ENCODE measurements around the gene AMFR. TPM values are rescaled to one million over a fixed set of nuclear protein-coding genes. Genes with fewer than 3 reads are reported as not detected.

The AMFR gene
- total and polyA plus RNA-seq, 2 of the 13 experiments (the other 11 are each of a cell fraction or from before 2014, with no cell fraction given) = 52.9 to 108 TPM

DNA sequence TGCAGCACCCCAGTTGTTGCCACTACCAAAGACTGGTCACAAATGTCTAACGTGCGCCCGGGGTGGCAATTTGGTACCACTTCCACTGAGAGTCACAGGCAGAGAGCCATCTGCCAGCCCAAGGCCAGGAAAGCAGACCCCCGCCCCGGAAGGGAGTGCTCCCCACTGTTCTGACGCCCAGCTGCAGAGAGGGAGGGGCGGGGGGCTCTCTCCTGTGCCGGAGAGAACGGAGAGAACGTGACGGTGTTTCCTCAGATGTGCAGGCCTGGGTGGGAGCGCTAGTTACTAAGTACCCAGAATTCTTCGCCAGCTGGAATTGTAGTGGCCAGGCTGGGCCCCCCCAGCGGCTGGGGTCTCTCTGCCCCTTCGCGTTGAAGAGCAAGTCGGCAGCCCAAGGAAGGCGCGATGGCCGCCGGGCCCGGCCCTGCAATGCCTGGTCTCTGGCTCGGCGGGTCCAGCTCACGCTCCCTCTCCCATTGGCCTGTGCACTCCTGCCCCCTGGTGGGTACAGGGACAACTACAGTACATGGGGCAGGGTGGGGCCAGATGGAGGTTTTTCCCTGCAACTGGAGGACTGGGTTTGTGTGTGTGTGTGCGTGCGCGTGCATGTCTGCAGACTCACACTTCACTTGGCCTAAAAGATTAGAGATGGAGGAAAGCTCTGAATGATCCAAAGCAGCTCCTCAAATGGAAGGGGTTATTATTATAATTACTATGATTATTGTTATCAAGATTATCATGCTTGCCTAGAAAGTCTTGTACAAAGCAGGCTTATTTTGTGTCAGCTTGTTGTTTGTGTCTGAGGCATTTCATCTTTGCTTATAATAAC lies 107.1 kb downstream of the AMFR start (continued):
- TF ChIP-seq HOMEZ (CRISPR knock-in tag; IDR thresholded peaks at IDR 0.05; ENCODE audit: low read depth) = no peak
- TF ChIP-seq SIN3B (IDR thresholded peaks at IDR 0.05; ENCODE audit: low read length) = no peak
- TF ChIP-seq TMF1 (CRISPR knock-in tag; IDR thresholded peaks at IDR 0.05; ENCODE audit: low read depth) = no peak
- no peak for TF ChIP-seq ZNF570 (CRISPR knock-in tag; IDR thresholded peaks at IDR 0.05; ENCODE audit: borderline replicate concordance)
- TF ChIP-seq ZBTB20 (CRISPR knock-in tag; IDR thresholded peaks at IDR 0.05; ENCODE audit: borderline replicate concordance, low read depth) = no peak
- no peak for TF ChIP-seq DPF2 (CRISPR knock-in tag; IDR thresholded peaks at IDR 0.05; ENCODE audit: borderline replicate concordance, low read depth)
- TF ChIP-seq, protein P1, sequence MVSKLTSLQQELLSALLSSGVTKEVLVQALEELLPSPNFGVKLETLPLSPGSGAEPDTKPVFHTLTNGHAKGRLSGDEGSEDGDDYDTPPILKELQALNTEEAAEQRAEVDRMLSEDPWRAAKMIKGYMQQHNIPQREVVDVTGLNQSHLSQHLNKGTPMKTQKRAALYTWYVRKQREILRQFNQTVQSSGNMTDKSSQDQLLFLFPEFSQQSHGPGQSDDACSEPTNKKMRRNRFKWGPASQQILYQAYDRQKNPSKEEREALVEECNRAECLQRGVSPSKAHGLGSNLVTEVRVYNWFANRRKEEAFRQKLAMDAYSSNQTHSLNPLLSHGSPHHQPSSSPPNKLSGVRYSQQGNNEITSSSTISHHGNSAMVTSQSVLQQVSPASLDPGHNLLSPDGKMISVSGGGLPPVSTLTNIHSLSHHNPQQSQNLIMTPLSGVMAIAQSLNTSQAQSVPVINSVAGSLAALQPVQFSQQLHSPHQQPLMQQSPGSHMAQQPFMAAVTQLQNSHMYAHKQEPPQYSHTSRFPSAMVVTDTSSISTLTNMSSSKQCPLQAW (CRISPR knock-in tag; IDR thresholded peaks at IDR 0.05) = peak; percentile 69
- no peak for TF ChIP-seq ZKSCAN1 (IDR thresholded peaks at IDR 0.05; ENCODE audit: low read length)
- TF ChIP-seq ZNF674 (CRISPR knock-in tag; IDR thresholded peaks at IDR 0.05; ENCODE audit: low read depth) = no peak
- TF ChIP-seq KDM2A (CRISPR knock-in tag; IDR thresholded peaks at IDR 0.05; ENCODE audit: borderline replicate concordance, low read depth) = peak; percentile 89
- TF ChIP-seq, protein P2, sequence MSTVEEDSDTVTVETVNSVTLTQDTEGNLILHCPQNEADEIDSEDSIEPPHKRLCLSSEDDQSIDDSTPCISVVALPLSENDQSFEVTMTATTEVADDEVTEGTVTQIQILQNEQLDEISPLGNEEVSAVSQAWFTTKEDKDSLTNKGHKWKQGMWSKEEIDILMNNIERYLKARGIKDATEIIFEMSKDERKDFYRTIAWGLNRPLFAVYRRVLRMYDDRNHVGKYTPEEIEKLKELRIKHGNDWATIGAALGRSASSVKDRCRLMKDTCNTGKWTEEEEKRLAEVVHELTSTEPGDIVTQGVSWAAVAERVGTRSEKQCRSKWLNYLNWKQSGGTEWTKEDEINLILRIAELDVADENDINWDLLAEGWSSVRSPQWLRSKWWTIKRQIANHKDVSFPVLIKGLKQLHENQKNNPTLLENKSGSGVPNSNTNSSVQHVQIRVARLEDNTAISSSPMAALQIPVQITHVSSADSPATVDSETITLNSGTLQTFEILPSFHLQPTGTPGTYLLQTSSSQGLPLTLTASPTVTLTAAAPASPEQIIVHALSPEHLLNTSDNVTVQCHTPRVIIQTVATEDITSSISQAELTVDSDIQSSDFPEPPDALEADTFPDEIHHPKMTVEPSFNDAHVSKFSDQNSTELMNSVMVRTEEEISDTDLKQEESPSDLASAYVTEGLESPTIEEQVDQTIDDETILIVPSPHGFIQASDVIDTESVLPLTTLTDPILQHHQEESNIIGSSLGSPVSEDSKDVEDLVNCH (CRISPR knock-in tag; IDR thresholded peaks at IDR 0.05) = no peak
- no peak for TF ChIP-seq HNF4A (CRISPR knock-in tag; IDR thresholded peaks at IDR 0.05)
- no peak for TF ChIP-seq JUN (CRISPR knock-in tag; IDR thresholded peaks at IDR 0.05)
- no peak for TF ChIP-seq REPIN1 (CRISPR knock-in tag; IDR thresholded peaks at IDR 0.05; ENCODE audit: borderline replicate concordance, low read depth)
- no peak for TF ChIP-seq KDM6A (CRISPR knock-in tag; IDR thresholded peaks at IDR 0.05; ENCODE audit: low read depth)
- no peak for TF ChIP-seq CHD4 (IDR thresholded peaks at IDR 0.05; ENCODE audit: borderline replicate concordance, low read length)
- TF ChIP-seq NR2F6 (IDR thresholded peaks at IDR 0.05) = no peak
- TF ChIP-seq NR2F6 (CRISPR knock-in tag; IDR thresholded peaks at IDR 0.05) = peak; percentile 13; the same call in 1 of the 2 replicates
- no peak for TF ChIP-seq ZNF256 (CRISPR knock-in tag; conservative IDR thresholded peaks at IDR 0.05)
- TF ChIP-seq ZNF317 (CRISPR knock-in tag; IDR thresholded peaks at IDR 0.05) = no peak
- TF ChIP-seq ZFP90 (CRISPR knock-in tag; IDR thresholded peaks at IDR 0.05; ENCODE audit: borderline replicate concordance) = no peak
- no peak for TF ChIP-seq PITX1 (CRISPR knock-in tag; IDR thresholded peaks at IDR 0.05)
- TF ChIP-seq, protein P3, sequence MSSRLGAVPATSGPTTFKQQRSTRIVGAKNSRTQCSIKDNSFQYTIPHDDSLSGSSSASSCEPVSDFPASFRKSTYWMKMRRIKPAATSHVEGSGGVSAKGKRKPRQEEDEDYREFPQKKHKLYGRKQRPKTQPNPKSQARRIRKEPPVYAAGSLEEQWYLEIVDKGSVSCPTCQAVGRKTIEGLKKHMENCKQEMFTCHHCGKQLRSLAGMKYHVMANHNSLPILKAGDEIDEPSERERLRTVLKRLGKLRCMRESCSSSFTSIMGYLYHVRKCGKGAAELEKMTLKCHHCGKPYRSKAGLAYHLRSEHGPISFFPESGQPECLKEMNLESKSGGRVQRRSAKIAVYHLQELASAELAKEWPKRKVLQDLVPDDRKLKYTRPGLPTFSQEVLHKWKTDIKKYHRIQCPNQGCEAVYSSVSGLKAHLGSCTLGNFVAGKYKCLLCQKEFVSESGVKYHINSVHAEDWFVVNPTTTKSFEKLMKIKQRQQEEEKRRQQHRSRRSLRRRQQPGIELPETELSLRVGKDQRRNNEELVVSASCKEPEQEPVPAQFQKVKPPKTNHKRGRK (CRISPR knock-in tag; IDR thresholded peaks at IDR 0.05) = no peak
- TF ChIP-seq FIP1L1 (IDR thresholded peaks at IDR 0.05; ENCODE audit: borderline replicate concordance, insufficient read depth, low read depth, low read length) = no peak
